Ishikawa (cell line): ENCODE results near the gene GLRA1.
A peak's percentile ranks its signal among the peaks of the same experiment; 100 is the strongest.

Experiments used
- CEBPB ChIP-seq: IDR thresholded peaks from 2 replicates; pipeline ENCODE4 v1.6.1; 2012
- CREB1 ChIP-seq: IDR thresholded peaks from 2 replicates; pipeline ENCODE4 v1.6.1; 2012; ENCODE audit warnings: low read depth
- EGR1 ChIP-seq: IDR thresholded peaks from 2 replicates; pipeline ENCODE4 v1.6.1; 2012
- EP300 ChIP-seq: IDR thresholded peaks from 2 replicates; pipeline ENCODE4 v1.6.1; 2012; ENCODE audit warnings: borderline replicate concordance
- FOXM1 ChIP-seq: IDR thresholded peaks from 2 replicates; pipeline ENCODE4 v1.6.1; 2012; ENCODE audit warnings: low read depth, borderline replicate concordance
- NFIC ChIP-seq: IDR thresholded peaks from 2 replicates; pipeline ENCODE4 v1.6.1; 2012
- RAD21 ChIP-seq: IDR thresholded peaks from 2 replicates; pipeline ENCODE4 v1.6.1; 2012; ENCODE audit warnings: low read depth
- TAF1 ChIP-seq: IDR thresholded peaks from 2 replicates; pipeline ENCODE4 v1.6.1; 2012; ENCODE audit warnings: low read depth, mild to moderate bottlenecking
- TCF12 ChIP-seq: IDR thresholded peaks from 2 replicates; pipeline ENCODE4 v1.6.1; 2012; ENCODE audit warnings: low read depth
- TEAD4 ChIP-seq: IDR thresholded peaks from 2 replicates; pipeline ENCODE4 v1.6.1; 2012
- USF1 ChIP-seq: IDR thresholded peaks from 2 replicates; pipeline ENCODE4 v1.6.1; 2012
- YY1 ChIP-seq: IDR thresholded peaks from 2 replicates; pipeline ENCODE4 v1.6.1; 2012; ENCODE audit warnings: low read depth
- ZBTB7A ChIP-seq: IDR thresholded peaks from 2 replicates; pipeline ENCODE4 v1.6.1; 2012; ENCODE audit warnings: low read depth
- TF ChIP-seq, protein P1 (sequence below): IDR thresholded peaks from 2 replicates; pipeline ENCODE4 v1.6.1; 2012; ENCODE audit warnings: low read depth, mild to moderate bottlenecking
- TF ChIP-seq, protein P2 (sequence below): IDR thresholded peaks from 2 replicates; pipeline ENCODE4 v1.6.1; 2012

Gene GLRA1

DNA sequence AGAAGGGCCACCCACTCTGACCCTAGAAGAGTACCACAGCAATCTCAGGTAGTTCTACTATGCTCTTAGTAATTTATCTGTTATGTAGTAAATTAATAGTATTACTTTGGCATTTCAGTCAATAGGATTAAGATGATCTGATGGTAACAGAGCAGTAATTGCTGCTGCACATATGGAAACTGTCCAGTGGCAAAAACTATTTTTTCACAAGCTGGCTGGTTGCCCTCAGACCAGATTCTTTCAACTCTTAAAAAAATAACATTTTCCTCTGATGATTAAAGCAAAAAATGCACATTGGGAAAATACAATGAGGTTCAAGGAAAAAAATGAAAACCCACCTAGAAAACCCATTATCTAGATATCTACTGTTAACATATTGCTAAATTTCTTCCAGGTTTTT is 19.7 kb downstream of the GLRA1 start:
- TF ChIP-seq, protein P1, sequence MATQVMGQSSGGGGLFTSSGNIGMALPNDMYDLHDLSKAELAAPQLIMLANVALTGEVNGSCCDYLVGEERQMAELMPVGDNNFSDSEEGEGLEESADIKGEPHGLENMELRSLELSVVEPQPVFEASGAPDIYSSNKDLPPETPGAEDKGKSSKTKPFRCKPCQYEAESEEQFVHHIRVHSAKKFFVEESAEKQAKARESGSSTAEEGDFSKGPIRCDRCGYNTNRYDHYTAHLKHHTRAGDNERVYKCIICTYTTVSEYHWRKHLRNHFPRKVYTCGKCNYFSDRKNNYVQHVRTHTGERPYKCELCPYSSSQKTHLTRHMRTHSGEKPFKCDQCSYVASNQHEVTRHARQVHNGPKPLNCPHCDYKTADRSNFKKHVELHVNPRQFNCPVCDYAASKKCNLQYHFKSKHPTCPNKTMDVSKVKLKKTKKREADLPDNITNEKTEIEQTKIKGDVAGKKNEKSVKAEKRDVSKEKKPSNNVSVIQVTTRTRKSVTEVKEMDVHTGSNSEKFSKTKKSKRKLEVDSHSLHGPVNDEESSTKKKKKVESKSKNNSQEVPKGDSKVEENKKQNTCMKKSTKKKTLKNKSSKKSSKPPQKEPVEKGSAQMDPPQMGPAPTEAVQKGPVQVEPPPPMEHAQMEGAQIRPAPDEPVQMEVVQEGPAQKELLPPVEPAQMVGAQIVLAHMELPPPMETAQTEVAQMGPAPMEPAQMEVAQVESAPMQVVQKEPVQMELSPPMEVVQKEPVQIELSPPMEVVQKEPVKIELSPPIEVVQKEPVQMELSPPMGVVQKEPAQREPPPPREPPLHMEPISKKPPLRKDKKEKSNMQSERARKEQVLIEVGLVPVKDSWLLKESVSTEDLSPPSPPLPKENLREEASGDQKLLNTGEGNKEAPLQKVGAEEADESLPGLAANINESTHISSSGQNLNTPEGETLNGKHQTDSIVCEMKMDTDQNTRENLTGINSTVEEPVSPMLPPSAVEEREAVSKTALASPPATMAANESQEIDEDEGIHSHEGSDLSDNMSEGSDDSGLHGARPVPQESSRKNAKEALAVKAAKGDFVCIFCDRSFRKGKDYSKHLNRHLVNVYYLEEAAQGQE, result no peak
- TF ChIP-seq CREB1, result no peak
- no peak for TF ChIP-seq CEBPB
- TF ChIP-seq TEAD4, result no peak
- no peak for TF ChIP-seq YY1
- TF ChIP-seq NFIC, result no peak
- no peak for TF ChIP-seq EP300
- TF ChIP-seq USF1, result no peak
- TF ChIP-seq EGR1, result no peak
- no peak for TF ChIP-seq TAF1
- TF ChIP-seq TCF12, result no peak
- TF ChIP-seq, protein P2, sequence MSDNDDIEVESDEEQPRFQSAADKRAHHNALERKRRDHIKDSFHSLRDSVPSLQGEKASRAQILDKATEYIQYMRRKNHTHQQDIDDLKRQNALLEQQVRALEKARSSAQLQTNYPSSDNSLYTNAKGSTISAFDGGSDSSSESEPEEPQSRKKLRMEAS, result no peak
- TF ChIP-seq FOXM1, result no peak
- no peak for TF ChIP-seq RAD21
- no peak for TF ChIP-seq ZBTB7A

DNA sequence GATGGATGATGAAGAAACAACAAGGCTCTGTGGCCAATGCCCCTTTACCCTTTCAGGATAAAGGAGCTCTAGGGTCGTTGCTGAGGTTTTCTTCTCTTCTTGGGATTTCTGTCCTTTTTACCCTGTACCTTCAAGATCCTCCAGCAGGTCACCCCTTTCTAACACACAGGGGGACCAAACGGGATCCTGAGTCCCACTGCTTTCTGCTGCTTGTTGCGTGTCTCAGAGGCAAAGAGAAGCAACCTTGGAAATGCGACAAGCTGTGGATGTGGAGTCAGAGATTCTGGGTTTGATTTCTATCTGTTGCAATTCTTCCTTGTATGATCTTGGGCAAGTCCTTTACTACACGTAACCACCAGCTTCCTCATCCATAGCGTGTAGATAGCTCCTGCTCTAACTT is 20.5 kb downstream of the GLRA1 start:
- TF ChIP-seq, protein P2, result no peak
- TF ChIP-seq CREB1, result no peak
- no peak for TF ChIP-seq CEBPB
- TF ChIP-seq YY1, result no peak
- TF ChIP-seq TEAD4, result no peak

- TF ChIP-seq EP300, result peak; percentile 75
- peak; percentile 96 for TF ChIP-seq CEBPB
- TF ChIP-seq EGR1, result no peak
- peak; percentile 17; the same call in 1 of the 2 replicates for TF ChIP-seq RAD21
- TF ChIP-seq, protein P2, result 0 out of 2 replicates have a peak, but pooled peaks have one; percentile 18
- TF ChIP-seq USF1, result no peak; the same call in 1 of the 2 replicates
- TF ChIP-seq TCF12, result peak; percentile 81
- TF ChIP-seq, protein P1, result 0 out of 2 replicates have a peak, but pooled peaks have one; percentile 14
- TF ChIP-seq NFIC, result peak; percentile 86
- peak; percentile 70 for TF ChIP-seq FOXM1
- no peak for TF ChIP-seq TAF1
- TF ChIP-seq CREB1, result no peak
- TF ChIP-seq ZBTB7A, result no peak
- TF ChIP-seq TEAD4, result peak; percentile 75
- TF ChIP-seq YY1, result no peak
These were observed 21.4 kb downstream of the GLRA1 start for GRCh38 chr5:151903243-151903653.

- TF ChIP-seq NFIC (no peak), RAD21 (no peak), CEBPB (no peak), TAF1 (no peak), EP300 (no peak), ZBTB7A (no peak)
- TF ChIP-seq, protein P2, result no peak
These were observed 22.4 kb downstream of the GLRA1 start for GRCh38 chr5:151902215-151902614.

GRCh38 chr5:151901611-151902010 is 23.0 kb downstream of the GLRA1 start:
- TF ChIP-seq FOXM1 (no peak), RAD21 (no peak), TCF12 (no peak), TAF1 (no peak), EGR1 (no peak), CREB1 (no peak), ZBTB7A (no peak), USF1 (no peak), EP300 (no peak), YY1 (no peak), NFIC (no peak), TEAD4 (no peak), CEBPB (no peak)
- TF ChIP-seq, protein P1, result no peak
- TF ChIP-seq, protein P2, result no peak
